Fibroblast of skin of back (primary cell): Measurements from ENCODE around the gene SYNC.
A peak's percentile ranks its signal among the peaks of the same experiment; 100 is the strongest.
"Not testable (repeated sequence)": the region's sequence is repeated elsewhere in the genome, so short reads cannot be mapped to it uniquely, and the experiment has no call there.

Experiments used
- DNase-seq: peaks from one replicate; pipeline ENCODE4 v3.0.0-alpha.2; 2013

SYNC gene

GRCh38 chr1:32693455-32694174, 9.0 kb downstream of the SYNC start:
- DNase-seq = no peak

GRCh38 chr1:32686387-32686786, 16.2 kb downstream of the SYNC start:
- DNase-seq = no peak

- no peak for DNase-seq
Observed at GRCh38 chr1:32685498-32685897, 17.1 kb downstream of the SYNC start.

GRCh38 chr1:32684167-32684811, 18.3 kb downstream of the SYNC start:
- DNase-seq = no peak

GRCh38 chr1:32683397-32683796, 19.2 kb downstream of the SYNC start:
- no peak for DNase-seq

- no peak for DNase-seq
Observed at GRCh38 chr1:32681999-32682398, 20.6 kb downstream of the SYNC start.

- DNase-seq = no peak
Observed at GRCh38 chr1:32681509-32681908, 21.1 kb downstream of the SYNC start.

GRCh38 chr1:32680642-32681041, 21.9 kb downstream of the SYNC start:
- DNase-seq = no peak

GRCh38 chr1:32679993-32680392, 22.6 kb downstream of the SYNC start:
- not testable (repeated sequence) for DNase-seq

GRCh38 chr1:32676945-32677344, 25.6 kb downstream of the SYNC start:
- no peak for DNase-seq

- DNase-seq = not testable (repeated sequence)
Observed at GRCh38 chr1:32668716-32669115, 33.9 kb downstream of the SYNC start.

GRCh38 chr1:32666901-32667566, 35.5 kb downstream of the SYNC start:
- DNase-seq = no peak

GRCh38 chr1:32665915-32666314, 36.7 kb downstream of the SYNC start:
- no peak for DNase-seq

- DNase-seq = no peak
Observed at GRCh38 chr1:32659581-32659980, 43.0 kb downstream of the SYNC start.

GRCh38 chr1:32652244-32652962, 50.2 kb downstream of the SYNC start:
- DNase-seq = no peak

GRCh38 chr1:32651461-32652073, 51.0 kb downstream of the SYNC start:
- DNase-seq = no peak

- DNase-seq = peak; percentile 97
Observed at GRCh38 chr1:32650752-32651460, 51.7 kb downstream of the SYNC start, which contains the start of gene RBBP4. RBBP4 (plus strand) TSS chr1:32651208; CDS start chr1:32651307, 99 bp downstream.

GRCh38 chr1:32650248-32650751, 52.3 kb downstream of the SYNC start, which contains the start of gene ZBTB8OS:
ZBTB8OS (minus strand) TSS chr1:32650550; CDS start chr1:32650529, 21 bp downstream.
- DNase-seq = peak; percentile 94

GRCh38 chr1:32647308-32648134, 55.0 kb downstream of the SYNC start:
- peak; percentile 4 for DNase-seq

GRCh38 chr1:32644426-32644825, 58.1 kb downstream of the SYNC start:
- DNase-seq = no peak
